K562 (cell line): Measurements from ENCODE around the gene GCNT2. TPM values are rescaled to one million over a fixed set of nuclear protein-coding genes. Genes with fewer than 3 reads are reported as not detected.
"Not testable (repeated sequence)": the region's sequence is repeated elsewhere in the genome, so short reads cannot be mapped to it uniquely, and the experiment has no call there.

Source experiments
- ATAC-seq: fragments of 200-7000 bp; cut with Tn5 transposase; 3 replicates; pipeline ENCODE4 v1.9.1; 2020; ENCODE audit warnings: moderate library complexity
- BruUV-seq: library from RNA; stranded (reverse); fragments of 400-500 nt; replicated peaks from 2 replicates; lab custom pipeline; 2021; lab: Mats Ljungman, UMichigan
- CTCF ChIA-PET: fragments of 300-600 bp; formaldehyde crosslinking; extraction: SDS; loops from one replicate; lab custom pipeline; 2021; ENCODE audit warnings: low intra/inter-chr PET ratio; lab: Yijun Ruan, JAX
- POLR2A ChIA-PET: fragments of 300-600, 350-650 bp; sonication (Branson Sonifier 250); formaldehyde crosslinking; extraction: SDS; loops from one replicate; lab custom pipeline; 2021; ENCODE audit warnings: antibody characterized with exemption, inconsistent platforms; lab: Yijun Ruan, JAX
- DNase-seq, 4 experiments: peaks; one replicate each; pipeline versions ENCODE4 v3.0.0 to v3.0.0-alpha.2; 2011 to 2018; ENCODE audit warnings: low spot score in 3 of 4, mixed read lengths in 3 of 4; ENCODE audit errors: extremely low read depth in 1 of 4
- FAIRE-seq: peaks from 2 replicates; lab custom pipeline; 2011; peaks lifted over from hg19 to GRCh38; lab: Jason Lieb, UNC
- H2AFZ ChIP-seq: 2 replicates; pipeline ENCODE4 v1.6.0; 2011; ENCODE audit warnings: low read depth, low read length, control low read depth, inconsistent platforms
- H3K27ac ChIP-seq: fragments of 200-600 bp; 3 replicates; pipeline ENCODE4 v1.8.0; 2011; ENCODE audit warnings: low read depth, mild to moderate bottlenecking, control low read depth, inconsistent platforms, low read length, moderate library complexity, mixed read lengths; ENCODE audit errors: extremely low read depth
- H3K27me3 ChIP-seq, 2 experiments: fragments of 300-600 bp in 1 of 2; 2 replicates in 1 of 2; 3 replicates in 1 of 2; pipeline versions ENCODE4 v1.6.0 to v1.8.0; 2011; ENCODE audit warnings: inconsistent platforms in 2 of 2, low read length in 2 of 2, mild to moderate bottlenecking in 1 of 2, mixed read lengths in 1 of 2, moderate library complexity in 1 of 2; ENCODE audit not compliant: control insufficient read depth in 2 of 2, insufficient read depth in 2 of 2
- H3K36me3 ChIP-seq: fragments of 300-600 bp; 3 replicates; pipeline ENCODE4 v1.8.0; 2011; ENCODE audit warnings: mild to moderate bottlenecking, low read length, inconsistent platforms; ENCODE audit not compliant: control insufficient read depth, insufficient read depth
- H3K4me1 ChIP-seq, 2 experiments: fragments of 200-600 bp in 1 of 2; replicated peaks in 1 of 2; 2 replicates in 1 of 2; 3 replicates in 1 of 2; pipeline versions ENCODE4 v1.5.1 to v1.8.0; 2011; ENCODE audit warnings: inconsistent platforms in 2 of 2, low read length in 2 of 2, mild to moderate bottlenecking in 1 of 2, mixed read lengths in 1 of 2, moderate library complexity in 1 of 2; ENCODE audit not compliant: control insufficient read depth in 2 of 2, insufficient read depth in 2 of 2
- H3K4me2 ChIP-seq: 2 replicates; pipeline ENCODE4 v1.6.1; 2011; ENCODE audit warnings: low read length, control low read depth, inconsistent platforms, mixed read lengths; ENCODE audit not compliant: insufficient read depth
- H3K4me3 ChIP-seq: fragments of 200-600 bp; sonication (generic), shearing (Covaris generic); 2 replicates; pipeline ENCODE4 v1.5.1; 2016; ENCODE audit warnings: control low read depth, inconsistent platforms
- H3K79me2 ChIP-seq: fragments of 200-600 bp; 3 replicates; pipeline ENCODE4 v1.8.0; 2011; ENCODE audit warnings: low read length, inconsistent platforms; ENCODE audit not compliant: control insufficient read depth, insufficient read depth
- H3K9ac ChIP-seq, 2 experiments: 2 replicates each; pipeline versions ENCODE4 v1.6.0 to v1.6.1; 2011; ENCODE audit warnings: low read depth in 2 of 2, low read length in 2 of 2, control low read depth in 1 of 2, inconsistent platforms in 1 of 2, mild to moderate bottlenecking in 1 of 2, mixed read lengths in 1 of 2; ENCODE audit not compliant: insufficient read depth in 1 of 2
- H3K9me1 ChIP-seq: one replicate; pipeline ENCODE4 v1.6.0; 2011; ENCODE audit warnings: inconsistent platforms, mild to moderate bottlenecking, low read length, moderate library complexity; ENCODE audit not compliant: control insufficient read depth, insufficient read depth
- H3K9me3 ChIP-seq: replicated peaks from 2 replicates; pipeline ENCODE4 v1.5.1; 2011; ENCODE audit warnings: low read depth, low read length, inconsistent platforms; ENCODE audit not compliant: control insufficient read depth, insufficient read depth
- H4K20me1 ChIP-seq: replicated peaks from 2 replicates; pipeline ENCODE4 v1.6.1; 2011; ENCODE audit warnings: low read length, inconsistent platforms, mixed read lengths; ENCODE audit not compliant: control insufficient read depth, insufficient read depth
- ARID1B ChIP-seq: fragments of 450-650 bp; IDR thresholded peaks from 2 replicates; pipeline ENCODE4 v1.6.1; 2016; ENCODE audit warnings: antibody characterized with exemption, mild to moderate bottlenecking, inconsistent platforms
- FOXA3 ChIP-seq, 2 experiments: fragments of 450-650 bp in 1 of 2; sonication (generic) in 1 of 2; formaldehyde crosslinking; IDR thresholded peaks in 1 of 2; conservative IDR thresholded peaks in 1 of 2; 2 replicates each; pipeline versions ENCODE4 v1.4.0 to v1.8.0; 2020 to 2022; ENCODE audit warnings: mild to moderate bottlenecking in 2 of 2, missing genetic modification reagents in 1 of 2
- SMARCA4 ChIP-seq: fragments of 450-650 bp; IDR thresholded peaks from 2 replicates; pipeline ENCODE4 v1.6.1; 2016
- SMARCE1 ChIP-seq: fragments of 450-650 bp; IDR thresholded peaks from 2 replicates; pipeline ENCODE4 v1.7.1; 2016; ENCODE audit warnings: mild to moderate bottlenecking
- SOX6 ChIP-seq: fragments of 450-650 bp; IDR thresholded peaks from 2 replicates; pipeline ENCODE4 v1.6.1; 2014; ENCODE audit warnings: mild to moderate bottlenecking
- SPI1 ChIP-seq: IDR thresholded peaks from 2 replicates; pipeline ENCODE4 v1.6.1; 2011; ENCODE audit warnings: low read depth, low read length, control low read depth, borderline replicate concordance
- TAL1 ChIP-seq: fragments of 450-650 bp; IDR thresholded peaks from 2 replicates; pipeline ENCODE4 v1.6.1; 2016; ENCODE audit warnings: mild to moderate bottlenecking
- WGBS: fragments of 100-300 bp; shearing (Covaris generic); methylation state at CpG from one replicate; pipeline ENCODE4 v1.1.6; 2016; ENCODE audit warnings: low coverage, mixed read lengths; ENCODE audit not compliant: insufficient coverage; ENCODE audit errors: missing lambda C conversion rate; 5-methylcytosine and 5-hydroxymethylcytosine counted together
- in situ Hi-C: fragments of 300-500 bp; cut with MboI; formaldehyde crosslinking; loops from 4 replicates; pipeline ENCODE4 v1.15.0; 2018; ENCODE audit warnings: inconsistent platforms, mixed read lengths
- intact Hi-C: fragments of 100-400 bp; cut with micrococcal nuclease; formaldehyde crosslinking; loops from 2 replicates; pipeline ENCODE4 v1.14.2; 2022
- polyA plus RNA-seq, 8 experiments: library from polyadenylated mRNA; depleted of rRNA in 4 of 8; stranded (reverse) in 5 of 8; unstranded in 3 of 8; fragments of >200 nt; fragmentation: Nextera tagmentation in 2 of 8; fragmentation: Illumina TruSeq in 1 of 8; extraction: Ambion mirVana in 2 of 8; extraction: Trizol in 1 of 8; gene quantifications; 2 replicates each; pipeline versions ENCODE4 v1.2.1 to v1.2.3, GENCODE V29; 2011 to 2014; ENCODE audit warnings: inconsistent platforms in 1 of 8, missing spikeins in 1 of 8
- total RNA-seq, 7 experiments: library from RNA; depleted of rRNA in 6 of 7; stranded (reverse); fragments of >200 nt in 6 of 7; fragmentation: Illumina TruSeq in 2 of 7; extraction: Trizol in 2 of 7; gene quantifications; 2 replicates each; pipeline versions ENCODE4 v1.2.1 to v1.2.3, GENCODE V29; 2011 to 2021; ENCODE audit warnings: low replicate concordance in 1 of 7

The GCNT2 gene
- total and polyA plus RNA-seq, 9 of the 15 experiments (the other 6 are each of a cell fraction or from before 2014, with no cell fraction given), result 0.78 to 2.6 (median 1.6) TPM

- H3K27ac ChIP-seq, H3K27me3 ChIP-seq, intact Hi-C loops, CTCF ChIA-PET, H2AFZ ChIP-seq, H3K4me2 ChIP-seq, H3K79me2 ChIP-seq, BruUV-seq, DNase-seq, FAIRE-seq, ATAC-seq, H3K9me3 ChIP-seq, H3K9ac ChIP-seq, H3K9me1 ChIP-seq, in situ Hi-C loops, H3K36me3 ChIP-seq, H3K4me1 ChIP-seq, H4K20me1 ChIP-seq, H3K4me3 ChIP-seq: not testable (repeated sequence)
- TF ChIP-seq SMARCE1 (peak; percentile 82; the same call in 1 of the 2 replicates), FOXA3 (CRISPR knock-in tag; conservative IDR thresholded peaks at IDR 0.05 in 1 of 2, IDR thresholded peaks at IDR 0.05 in 1 of 2) (0 out of 4 replicates have a peak, but pooled peaks of 1 of the 2 experiments have one; percentile 19), SOX6 (peak; percentile 27; the same call in 1 of the 2 replicates), SMARCA4 (peak; percentile 30; the same call in 1 of the 2 replicates), ARID1B (peak; percentile 63), SPI1 (peak; percentile 66), TAL1 (peak; percentile 37; the same call in 1 of the 2 replicates)
- WGBS, result 0% methylated on average over 1 of the region's 1 CpG
- POLR2A ChIA-PET, result interaction anchor here (0.8 kb wide), 1 partner anchor 17 kb away, joined by 3 read pairs; no protein-coding TSS in a partner anchor
Observed at GRCh38 chr6:10665595-10665994, 144.4 kb downstream of the GCNT2 start.
